Amniotic stem cell (primary cell): ENCODE data around the gene FLRT1.
A peak's percentile ranks its signal among the peaks of the same experiment; 100 is the strongest.

Experiments used
- DNase-seq: peaks from one replicate; lab custom pipeline; 2025; lab: John Stamatoyannopoulos, UW

FLRT1 gene

GRCh38 chr11:64035576-64035975, at the start of gene FLRT1:
TSS of gene FLRT1 (plus strand) at chr11:64035931. CDS start at chr11:64116268, 80,337 bp downstream.
- no peak for DNase-seq

- DNase-seq: peak; percentile 93
Observed at GRCh38 chr11:63986156-63986931, 49.4 kb upstream of the FLRT1 start, which contains the start of gene OTUB1. TSS of gene OTUB1 (plus strand) at chr11:63986438. CDS start at chr11:63986457, 19 bp downstream.

- DNase-seq: no peak
Observed at GRCh38 chr11:63986932-63987513, 48.7 kb upstream of the FLRT1 start.

- no peak for DNase-seq
Observed at GRCh38 chr11:63991558-63991957, 44.2 kb upstream of the FLRT1 start.

GRCh38 chr11:63993100-63993499, 42.6 kb upstream of the FLRT1 start:
- DNase-seq: no peak

- DNase-seq: no peak
Observed at GRCh38 chr11:63993993-63994392, 41.7 kb upstream of the FLRT1 start.

GRCh38 chr11:63996512-63996911, 39.2 kb upstream of the FLRT1 start:
- DNase-seq: no peak

- DNase-seq: no peak
Observed at GRCh38 chr11:63997104-63997700, 38.5 kb upstream of the FLRT1 start.

- no peak for DNase-seq
Observed at GRCh38 chr11:63997801-63998337, 37.9 kb upstream of the FLRT1 start.

GRCh38 chr11:63998558-63999348, 37.0 kb upstream of the FLRT1 start:
- no peak for DNase-seq

GRCh38 chr11:63999349-64000025, 36.2 kb upstream of the FLRT1 start:
- DNase-seq: no peak

GRCh38 chr11:64000026-64000739, 35.5 kb upstream of the FLRT1 start:
- peak; percentile 23 for DNase-seq

- no peak for DNase-seq
Observed at GRCh38 chr11:64000740-64001483, 34.8 kb upstream of the FLRT1 start.

GRCh38 chr11:64001484-64002420, 34.0 kb upstream of the FLRT1 start:
- no peak for DNase-seq

- DNase-seq: no peak
Observed at GRCh38 chr11:64003807-64004589, 31.7 kb upstream of the FLRT1 start.

GRCh38 chr11:64004590-64004984, 31.1 kb upstream of the FLRT1 start:
- no peak for DNase-seq

GRCh38 chr11:64005691-64006090, 30.0 kb upstream of the FLRT1 start:
- DNase-seq: no peak

GRCh38 chr11:64006398-64006797, 29.3 kb upstream of the FLRT1 start:
- no peak for DNase-seq
